Measurements from ENCODE around the gene EPHB1.
"Not testable (repeated sequence)": the region's sequence is repeated elsewhere in the genome, so short reads cannot be mapped to it uniquely, and the experiment has no call there.

EPHB1 gene

GRCh38 chr3:135090020-135090717, 295.1 kb downstream of the EPHB1 start:
- no peak for DNase-seq

DNA sequence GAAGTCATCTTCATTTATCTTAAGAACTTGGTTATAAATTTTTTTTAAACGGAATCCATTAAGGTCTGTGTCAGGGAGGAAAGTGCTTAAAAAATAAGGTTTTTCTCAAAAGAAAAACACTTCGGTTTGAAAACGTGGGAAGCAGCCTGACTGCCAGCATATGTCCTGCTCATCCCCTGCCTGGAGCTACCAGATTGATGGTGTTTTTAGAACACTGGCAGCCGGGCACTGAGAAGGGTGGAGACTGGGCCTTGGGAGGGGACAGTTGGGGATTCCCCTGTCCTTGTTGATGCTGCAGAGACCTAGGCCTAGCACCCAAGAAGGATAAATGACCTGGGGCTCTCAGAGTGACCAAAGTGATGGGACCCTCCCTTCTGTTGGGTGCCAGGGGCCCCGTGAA, 296.9 kb downstream of the EPHB1 start:
- no peak for DNase-seq

DNA sequence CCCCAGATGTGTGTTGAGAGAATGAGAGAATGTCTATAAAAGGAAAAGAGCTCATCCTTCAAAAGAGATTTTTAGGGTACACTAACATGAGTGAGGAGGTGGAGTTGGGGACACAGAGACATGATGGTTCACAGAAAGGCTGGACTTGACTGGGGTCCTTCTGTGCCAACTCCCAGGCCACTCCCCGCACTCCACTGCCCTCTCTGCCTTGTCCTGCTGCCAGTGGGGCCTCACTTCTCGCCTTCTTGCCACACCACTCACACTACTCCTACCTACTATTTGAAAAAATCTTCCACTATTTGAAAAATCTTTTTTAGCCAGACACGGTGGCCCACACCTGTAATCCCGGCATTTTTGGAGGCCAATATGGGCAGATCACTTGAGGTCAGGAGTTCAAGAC, 298.1 kb downstream of the EPHB1 start:
- DNase-seq = no peak

- no peak for DNase-seq
These were observed 302.4 kb downstream of the EPHB1 start for GRCh38 chr3:135097276-135097946.

- DNase-seq = no peak
These were observed 304.8 kb downstream of the EPHB1 start for GRCh38 chr3:135099734-135100355.

DNA sequence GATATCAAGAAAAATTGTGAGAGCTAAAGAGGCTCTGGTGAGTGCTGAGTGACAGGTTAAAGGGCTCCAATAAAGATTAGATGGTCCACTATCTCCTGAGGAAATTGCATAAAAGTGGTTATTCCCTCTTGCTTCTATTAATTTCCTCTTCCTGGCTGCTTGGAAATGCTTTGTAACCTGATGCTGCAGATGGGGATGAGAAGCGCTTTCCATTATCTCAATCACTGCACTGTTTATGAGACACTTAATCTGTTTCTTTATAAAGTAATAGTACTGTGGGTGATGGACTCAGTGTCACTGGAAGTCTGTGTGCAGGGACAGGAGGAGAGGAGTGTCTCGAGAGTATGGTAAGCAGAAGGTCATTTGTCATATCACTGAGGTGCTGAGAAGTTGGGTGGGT, 305.3 kb downstream of the EPHB1 start:
- DNase-seq = no peak

GRCh38 chr3:135103917-135104316, 308.9 kb downstream of the EPHB1 start:
- DNase-seq = no peak

- no peak for DNase-seq
These were observed 311.4 kb downstream of the EPHB1 start for GRCh38 chr3:135106445-135106844.

- no peak for DNase-seq
These were observed 312.0 kb downstream of the EPHB1 start for GRCh38 chr3:135107043-135107442.

DNA sequence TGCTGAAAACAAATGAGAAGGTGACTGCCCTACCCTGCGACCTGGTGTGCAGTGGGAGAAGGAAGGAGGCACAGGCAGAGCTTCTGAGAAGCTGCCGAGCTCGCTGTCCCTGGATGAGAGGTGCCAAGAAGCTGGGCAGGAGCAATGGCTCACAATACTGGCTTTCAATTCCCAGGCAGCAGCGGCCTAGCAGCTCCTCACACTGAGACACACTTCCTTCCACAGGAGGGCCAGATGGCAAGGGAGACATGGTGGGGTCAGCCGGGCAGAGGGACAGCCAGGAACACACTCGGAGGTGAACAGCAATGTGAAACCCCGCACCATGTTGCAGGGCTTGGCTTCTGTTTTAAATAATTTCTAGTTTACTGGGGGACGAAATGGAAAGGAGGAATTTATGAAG, 314.6 kb downstream of the EPHB1 start:
- DNase-seq = no peak

DNA sequence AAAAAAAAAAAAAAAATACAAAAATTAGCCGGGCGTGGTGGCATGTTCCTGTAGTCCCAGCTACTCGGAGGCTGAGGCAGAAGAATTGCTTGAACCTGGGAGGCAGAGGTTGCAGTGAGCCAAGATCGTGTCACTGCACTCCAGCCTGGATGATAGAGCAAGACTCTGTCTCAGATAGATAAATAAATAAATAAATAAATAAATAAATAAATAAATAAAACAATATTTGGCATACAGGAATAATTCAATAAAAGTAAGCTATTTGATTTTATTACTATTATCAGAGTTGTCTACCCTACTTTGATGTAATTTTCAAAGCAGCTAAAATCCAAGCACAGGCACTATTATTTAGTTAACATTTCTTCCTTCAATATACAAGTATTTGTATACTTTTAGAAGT, 319.5 kb downstream of the EPHB1 start:
- DNase-seq = not testable (repeated sequence)

DNA sequence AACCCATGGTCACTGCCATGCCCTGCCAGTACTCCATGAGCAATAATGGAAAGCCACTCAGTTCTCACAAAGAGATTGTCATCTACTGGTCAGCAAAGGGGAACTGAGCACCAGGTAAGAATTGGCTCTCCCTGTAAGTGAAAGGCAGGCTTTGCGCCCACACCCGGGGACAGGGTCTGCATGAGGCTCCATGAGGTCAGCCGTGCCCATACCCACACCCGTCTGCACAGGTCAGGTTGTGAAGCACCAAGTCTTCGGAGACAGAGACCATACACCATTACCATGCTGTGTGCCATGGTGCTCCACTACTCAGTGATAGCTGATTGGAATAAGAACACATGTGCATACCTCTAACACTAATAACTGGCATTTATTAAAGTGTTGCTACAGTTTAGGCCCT, 322.9 kb downstream of the EPHB1 start:
- DNase-seq = no peak

DNA sequence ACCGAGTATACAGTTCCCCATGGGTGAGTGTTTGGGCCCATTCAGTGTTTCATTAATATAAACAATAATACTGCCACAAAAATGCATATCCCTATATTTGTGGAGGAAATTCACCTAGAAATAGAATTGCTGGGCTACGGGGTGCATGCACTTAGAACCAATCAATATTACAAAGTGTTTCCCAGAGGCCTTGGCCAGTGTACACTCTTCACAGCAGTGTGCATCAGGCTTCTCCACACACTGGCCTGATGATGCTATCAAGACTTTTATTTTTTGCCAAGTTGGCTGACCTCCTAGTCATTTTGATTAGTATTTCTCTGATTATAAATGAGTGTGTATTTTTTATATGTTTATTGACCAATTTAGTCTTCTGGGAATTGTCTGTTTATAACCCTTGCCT, 323.7 kb downstream of the EPHB1 start:
- no peak for DNase-seq

GRCh38 chr3:135125171-135125801, 330.2 kb downstream of the EPHB1 start:
- DNase-seq = no peak

DNA sequence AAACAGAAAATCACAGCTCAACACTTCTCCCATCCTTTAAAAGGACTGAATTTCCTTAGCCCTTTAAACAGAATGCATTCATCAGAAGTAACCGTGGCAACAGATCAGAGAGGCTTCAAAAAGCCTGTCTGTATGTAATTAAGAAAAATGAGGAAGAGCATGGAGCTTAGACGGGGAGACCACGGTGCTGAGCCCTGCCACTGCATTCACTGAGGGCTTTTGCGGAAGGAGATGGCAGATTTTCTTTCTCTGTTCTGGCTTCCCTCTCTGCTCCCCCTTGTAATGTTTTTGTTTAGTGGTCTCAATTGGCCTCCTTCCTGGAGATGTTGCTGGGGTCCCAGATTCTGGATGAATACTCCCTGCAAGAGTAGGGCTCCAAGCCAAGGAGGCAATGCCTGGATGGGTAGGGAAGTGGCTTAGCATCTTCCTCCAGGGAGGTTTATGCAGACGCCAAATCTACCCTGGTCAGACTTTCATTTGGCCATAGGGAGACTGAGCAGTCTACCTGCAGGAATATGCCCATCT, 332.9 kb downstream of the EPHB1 start:
- no peak for DNase-seq

DNA sequence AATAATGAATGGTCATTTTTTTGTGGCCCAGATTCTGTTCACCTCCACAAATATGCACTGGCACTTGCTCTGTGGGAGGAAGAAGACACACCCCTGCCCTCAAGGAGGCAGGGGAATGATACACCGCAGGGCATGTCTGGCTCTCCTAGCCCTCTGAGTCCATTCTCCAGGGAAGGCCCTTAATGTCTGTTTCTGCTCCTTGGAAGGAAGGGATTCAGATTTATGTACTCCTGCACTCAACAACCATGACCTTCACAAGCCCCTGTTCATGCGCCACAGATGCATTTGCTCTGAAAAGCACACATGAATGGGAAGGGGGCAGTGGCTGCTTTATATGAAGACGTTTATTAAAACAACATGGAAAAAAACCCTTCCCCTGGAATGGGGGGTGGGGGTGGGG, 333.8 kb downstream of the EPHB1 start:
- DNase-seq = no peak

DNA sequence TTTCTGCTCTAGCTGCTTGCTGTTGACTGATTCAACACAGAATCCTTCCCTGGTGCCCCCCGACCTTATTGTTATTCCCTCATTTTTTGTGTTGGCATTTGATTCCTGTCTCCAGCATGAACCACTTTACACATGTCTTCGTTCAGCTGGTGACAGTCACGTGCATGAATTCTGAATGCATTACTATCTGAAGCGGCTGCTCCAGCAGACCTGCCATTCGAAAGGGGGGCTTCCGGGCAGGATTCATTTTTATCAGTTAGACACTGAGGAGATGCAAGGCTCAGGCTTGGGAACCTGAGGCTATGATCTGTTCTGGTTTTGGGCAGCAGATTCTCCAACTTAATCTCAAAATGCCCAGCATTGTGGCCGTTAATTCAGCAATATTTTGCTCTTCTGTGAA, 336.2 kb downstream of the EPHB1 start:
- no peak for DNase-seq

DNA sequence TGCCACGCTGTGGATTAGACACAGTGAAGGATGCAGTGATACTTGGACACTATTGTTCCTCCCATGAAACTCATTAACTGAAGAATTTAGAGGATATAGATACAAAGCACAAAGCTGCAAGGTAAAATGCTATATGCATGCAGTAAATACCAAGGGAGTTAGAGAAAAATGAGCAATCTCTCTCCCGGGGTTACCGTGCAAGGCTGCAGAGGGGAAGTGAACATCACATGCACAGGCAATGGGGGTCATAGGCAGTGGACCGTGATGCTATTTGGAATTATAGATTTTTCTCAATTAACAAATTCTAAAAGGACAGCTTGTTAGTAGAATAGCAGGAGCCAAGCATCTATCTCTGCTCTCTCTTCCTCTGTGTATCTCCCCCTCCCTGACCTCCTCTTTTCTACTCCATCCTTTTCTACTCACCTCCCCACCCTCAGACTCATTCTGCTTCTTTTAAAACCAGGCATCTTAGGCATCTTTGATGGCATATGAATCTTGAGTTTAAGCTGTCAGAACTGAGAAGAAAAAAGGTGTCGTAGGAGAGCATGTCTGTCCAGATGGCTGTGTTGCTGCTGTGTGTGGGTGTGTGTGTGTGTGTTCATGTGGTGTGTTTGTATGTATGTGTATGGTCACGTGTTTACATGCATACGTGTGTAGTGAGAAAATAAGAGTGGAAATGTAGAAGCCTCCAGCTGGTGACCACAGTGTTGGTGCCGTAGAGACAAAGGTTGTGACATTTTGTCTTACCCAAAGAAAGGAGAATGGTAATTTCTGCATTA, 339.0 kb downstream of the EPHB1 start:
- DNase-seq = no peak

- DNase-seq = no peak
These were observed 339.6 kb downstream of the EPHB1 start for GRCh38 chr3:135134684-135135075.

DNA sequence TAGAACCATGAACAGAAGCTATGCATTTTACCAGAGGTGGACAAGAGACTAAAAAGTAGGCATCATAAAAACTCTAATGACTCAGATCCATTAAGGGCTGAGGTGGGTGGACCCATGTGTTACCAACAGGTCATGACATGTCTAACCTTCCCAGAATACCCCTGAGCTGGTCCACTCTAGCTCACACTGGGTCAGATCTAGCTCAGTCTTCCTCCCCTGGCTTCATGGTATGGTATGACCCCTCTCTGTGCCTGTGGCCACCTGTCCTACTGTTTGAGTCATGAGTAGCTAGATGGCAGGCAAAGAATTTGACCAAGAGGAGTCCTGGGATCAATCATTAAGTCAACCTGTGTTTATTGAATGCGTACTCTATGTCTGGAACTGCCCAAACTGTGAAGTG, 340.4 kb downstream of the EPHB1 start:
- DNase-seq = no peak

- no peak for DNase-seq
These were observed 341.5 kb downstream of the EPHB1 start for GRCh38 chr3:135136361-135137100.

- DNase-seq = no peak
These were observed 342.2 kb downstream of the EPHB1 start for GRCh38 chr3:135137296-135137695.

Data from activated gamma-delta T cell (primary cell).